ENCODE measurements around the gene ZYG11A.
"Not testable (repeated sequence)": the region's sequence is repeated elsewhere in the genome, so short reads cannot be mapped to it uniquely, and the experiment has no call there.

The ZYG11A gene

GRCh38 chr1:52842643-52843310, at the start of gene ZYG11A:
TSS of gene ZYG11A (plus strand) at chr1:52842760. CDS start at chr1:52842884, 124 bp downstream.
- peak; percentile 69 for DNase-seq (ENCODE audit: low spot score)

GRCh38 chr1:52793717-52794116, 48.8 kb upstream of the ZYG11A start:
- not testable (repeated sequence) for DNase-seq (ENCODE audit: low spot score)

- no peak for DNase-seq (ENCODE audit: low spot score)
Observed at GRCh38 chr1:52795464-52795863, 47.1 kb upstream of the ZYG11A start.

- DNase-seq (ENCODE audit: low spot score): no peak
Observed at GRCh38 chr1:52798331-52798730, 44.2 kb upstream of the ZYG11A start.

- no peak for DNase-seq (ENCODE audit: low spot score)
Observed at GRCh38 chr1:52801011-52801410, 41.5 kb upstream of the ZYG11A start.

- not testable (repeated sequence) for DNase-seq (ENCODE audit: low spot score)
Observed at GRCh38 chr1:52804083-52804482, 38.5 kb upstream of the ZYG11A start.

GRCh38 chr1:52814465-52814864, 28.1 kb upstream of the ZYG11A start:
- DNase-seq (ENCODE audit: low spot score): no peak

- DNase-seq (ENCODE audit: low spot score): not testable (repeated sequence)
Observed at GRCh38 chr1:52820830-52821229, 21.7 kb upstream of the ZYG11A start.

GRCh38 chr1:52825868-52826267, 16.7 kb upstream of the ZYG11A start:
- DNase-seq (ENCODE audit: low spot score): no peak

GRCh38 chr1:52834798-52835197, 7.8 kb upstream of the ZYG11A start:
- DNase-seq (ENCODE audit: low spot score): no peak

- DNase-seq (ENCODE audit: low spot score): no peak
Observed at GRCh38 chr1:52836035-52836434, 6.5 kb upstream of the ZYG11A start.

GRCh38 chr1:52839175-52839574, 3.4 kb upstream of the ZYG11A start:
- not testable (repeated sequence) for DNase-seq (ENCODE audit: low spot score)

GRCh38 chr1:52845119-52845518, 2.6 kb downstream of the ZYG11A start:
- not testable (repeated sequence) for DNase-seq (ENCODE audit: low spot score)

- DNase-seq (ENCODE audit: low spot score): no peak
Observed at GRCh38 chr1:52848423-52848822, 5.9 kb downstream of the ZYG11A start.

GRCh38 chr1:52850951-52851350, 8.4 kb downstream of the ZYG11A start:
- no peak for DNase-seq (ENCODE audit: low spot score)

- no peak for DNase-seq (ENCODE audit: low spot score)
Observed at GRCh38 chr1:52852854-52853253, 10.3 kb downstream of the ZYG11A start.

- no peak for DNase-seq (ENCODE audit: low spot score)
Observed at GRCh38 chr1:52855584-52855983, 13.0 kb downstream of the ZYG11A start.

- no peak for DNase-seq (ENCODE audit: low spot score)
Observed at GRCh38 chr1:52856026-52856425, 13.5 kb downstream of the ZYG11A start.

- DNase-seq (ENCODE audit: low spot score): no peak
Observed at GRCh38 chr1:52857443-52857842, 14.9 kb downstream of the ZYG11A start.

GRCh38 chr1:52862666-52863458, 20.3 kb downstream of the ZYG11A start:
- no peak for DNase-seq (ENCODE audit: low spot score)

- DNase-seq (ENCODE audit: low spot score): no peak
Observed at GRCh38 chr1:52867087-52867863, 24.7 kb downstream of the ZYG11A start.

GRCh38 chr1:52869727-52870126, 27.2 kb downstream of the ZYG11A start:
- not testable (repeated sequence) for DNase-seq (ENCODE audit: low spot score)

GRCh38 chr1:52876843-52877242, 34.3 kb downstream of the ZYG11A start:
- DNase-seq (ENCODE audit: low spot score): no peak

All from HuH-7.5 (cell line).